H1 (cell line): ENCODE measurements around the gene MTHFD1.

Experiments
- BACH1 ChIP-seq: IDR thresholded peaks from 2 replicates; pipeline ENCODE4 v1.6.1; 2012; ENCODE audit warnings: low read length, improper control_type of control experiment
- CBX8 ChIP-seq: fragments of 300-800, 300-1000 bp; sonication (generic); IDR thresholded peaks from 2 replicates; pipeline ENCODE4 v1.7.1; 2016; ENCODE audit warnings: low read depth, low read length, borderline replicate concordance
- CREB1 ChIP-seq: IDR thresholded peaks from 2 replicates; pipeline ENCODE4 v1.6.1; 2012; ENCODE audit warnings: inconsistent platforms
- EGR1 ChIP-seq: IDR thresholded peaks from 2 replicates; pipeline ENCODE4 v1.6.1; 2011; ENCODE audit warnings: low read depth, low read length, borderline replicate concordance
- EZH2 ChIP-seq: fragments of 200-600 bp; sonication (generic); IDR thresholded peaks from 2 replicates; pipeline ENCODE4 v1.7.1; 2012; ENCODE audit warnings: low read depth, mild to moderate bottlenecking, moderate library complexity, low read length, inconsistent platforms; ENCODE audit not compliant: severe bottlenecking
- KDM1A ChIP-seq: fragments of 200-600, 300-600 bp; sonication (generic); IDR thresholded peaks from 2 replicates; pipeline ENCODE4 v1.7.1; 2016; ENCODE audit warnings: mild to moderate bottlenecking, low read length, borderline replicate concordance
- PHF8 ChIP-seq: fragments of 200-600 bp; sonication (generic); conservative IDR thresholded peaks from 2 replicates; pipeline ENCODE4 v1.7.1; 2012; ENCODE audit warnings: low read depth, mild to moderate bottlenecking, inconsistent platforms, low read length, moderate library complexity
- POLR2A ChIP-seq, 2 experiments: IDR thresholded peaks; 1 replicate in 1 of 2; 2 replicates in 1 of 2; pipeline ENCODE4 v1.6.1; 2011; ENCODE audit warnings: low read depth in 2 of 2, low read length in 2 of 2, mild to moderate bottlenecking in 2 of 2; ENCODE audit errors: control extremely low read depth in 1 of 2
- POLR2AphosphoS5 ChIP-seq: IDR thresholded peaks from 2 replicates; pipeline ENCODE4 v1.6.1; 2011; ENCODE audit warnings: low read depth, low read length
- SP1 ChIP-seq: IDR thresholded peaks from 2 replicates; pipeline ENCODE4 v1.6.1; 2011; ENCODE audit warnings: low read depth, low read length
- TEAD4 ChIP-seq: IDR thresholded peaks from 2 replicates; pipeline ENCODE4 v1.6.1; 2012; ENCODE audit warnings: low read depth, low read length, inconsistent platforms, mixed read lengths
- TF ChIP-seq, protein P1 (sequence below), 3 experiments: IDR thresholded peaks; 1 replicate in 2 of 3; 2 replicates in 1 of 3; pipeline versions ENCODE4 v1.5.1 to v1.6.1; 2011; ENCODE audit warnings: low read length in 3 of 3, mild to moderate bottlenecking in 3 of 3, inconsistent platforms in 2 of 3, low read depth in 1 of 3, moderate library complexity in 1 of 3; ENCODE audit not compliant: insufficient read depth in 1 of 3; ENCODE audit errors: control extremely low read depth in 1 of 3

DNA sequence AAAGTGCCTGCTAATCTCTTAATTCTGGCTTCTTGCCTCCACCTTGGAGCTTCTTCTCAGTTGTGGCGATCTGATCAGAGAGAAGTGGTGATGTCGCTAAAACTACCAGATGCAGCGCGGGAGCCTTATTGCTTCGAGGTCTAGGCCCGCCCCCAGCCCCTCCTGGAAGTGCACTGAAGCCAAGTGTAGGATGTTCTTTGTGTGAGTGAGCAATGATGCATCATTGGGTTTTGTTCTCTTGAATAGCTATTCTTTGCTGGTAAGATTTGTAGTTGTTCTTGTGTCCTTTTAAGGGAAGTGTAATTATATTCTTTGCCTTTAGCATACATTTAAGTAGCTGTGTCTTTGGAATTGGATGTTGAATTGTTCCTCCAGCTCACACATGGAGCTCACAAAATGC lies 35.8 kb downstream of the MTHFD1 start:
- no peak for TF ChIP-seq POLR2A (IDR thresholded peaks at IDR 0.05; ENCODE audit: control extremely low read depth in 1 of 2, low read depth in 2 of 2, low read length in 2 of 2)
- no peak for TF ChIP-seq PHF8
- TF ChIP-seq EZH2, result no peak
- TF ChIP-seq, protein P1, sequence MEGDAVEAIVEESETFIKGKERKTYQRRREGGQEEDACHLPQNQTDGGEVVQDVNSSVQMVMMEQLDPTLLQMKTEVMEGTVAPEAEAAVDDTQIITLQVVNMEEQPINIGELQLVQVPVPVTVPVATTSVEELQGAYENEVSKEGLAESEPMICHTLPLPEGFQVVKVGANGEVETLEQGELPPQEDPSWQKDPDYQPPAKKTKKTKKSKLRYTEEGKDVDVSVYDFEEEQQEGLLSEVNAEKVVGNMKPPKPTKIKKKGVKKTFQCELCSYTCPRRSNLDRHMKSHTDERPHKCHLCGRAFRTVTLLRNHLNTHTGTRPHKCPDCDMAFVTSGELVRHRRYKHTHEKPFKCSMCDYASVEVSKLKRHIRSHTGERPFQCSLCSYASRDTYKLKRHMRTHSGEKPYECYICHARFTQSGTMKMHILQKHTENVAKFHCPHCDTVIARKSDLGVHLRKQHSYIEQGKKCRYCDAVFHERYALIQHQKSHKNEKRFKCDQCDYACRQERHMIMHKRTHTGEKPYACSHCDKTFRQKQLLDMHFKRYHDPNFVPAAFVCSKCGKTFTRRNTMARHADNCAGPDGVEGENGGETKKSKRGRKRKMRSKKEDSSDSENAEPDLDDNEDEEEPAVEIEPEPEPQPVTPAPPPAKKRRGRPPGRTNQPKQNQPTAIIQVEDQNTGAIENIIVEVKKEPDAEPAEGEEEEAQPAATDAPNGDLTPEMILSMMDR (IDR thresholded peaks at IDR 0.05; ENCODE audit: control extremely low read depth in 1 of 3, insufficient read depth in 1 of 3, low read depth in 1 of 3, low read length in 3 of 3), result no peak
- no peak for TF ChIP-seq SP1
- no peak for TF ChIP-seq EGR1
- TF ChIP-seq KDM1A, result no peak
- TF ChIP-seq BACH1, result no peak
- TF ChIP-seq POLR2AphosphoS5, result no peak
- no peak for TF ChIP-seq CREB1
- TF ChIP-seq CBX8, result no peak
- no peak for TF ChIP-seq TEAD4
